GM18858 (cell line): ENCODE measurements around the gene MAPK8.

ENCODE experiments used
- ATAC-seq: cut with Tn5 transposase; IDR thresholded peaks from one replicate; pipeline ENCODE4 v1.9.1; 2021; ENCODE audit not compliant: unreplicated experiment

MAPK8 gene

GRCh38 chr10:48447356-48448215 lies 141.1 kb downstream of the MAPK8 start:
- no peak for ATAC-seq

GRCh38 chr10:48448796-48449195 lies 142.3 kb downstream of the MAPK8 start:
- no peak for ATAC-seq

DNA sequence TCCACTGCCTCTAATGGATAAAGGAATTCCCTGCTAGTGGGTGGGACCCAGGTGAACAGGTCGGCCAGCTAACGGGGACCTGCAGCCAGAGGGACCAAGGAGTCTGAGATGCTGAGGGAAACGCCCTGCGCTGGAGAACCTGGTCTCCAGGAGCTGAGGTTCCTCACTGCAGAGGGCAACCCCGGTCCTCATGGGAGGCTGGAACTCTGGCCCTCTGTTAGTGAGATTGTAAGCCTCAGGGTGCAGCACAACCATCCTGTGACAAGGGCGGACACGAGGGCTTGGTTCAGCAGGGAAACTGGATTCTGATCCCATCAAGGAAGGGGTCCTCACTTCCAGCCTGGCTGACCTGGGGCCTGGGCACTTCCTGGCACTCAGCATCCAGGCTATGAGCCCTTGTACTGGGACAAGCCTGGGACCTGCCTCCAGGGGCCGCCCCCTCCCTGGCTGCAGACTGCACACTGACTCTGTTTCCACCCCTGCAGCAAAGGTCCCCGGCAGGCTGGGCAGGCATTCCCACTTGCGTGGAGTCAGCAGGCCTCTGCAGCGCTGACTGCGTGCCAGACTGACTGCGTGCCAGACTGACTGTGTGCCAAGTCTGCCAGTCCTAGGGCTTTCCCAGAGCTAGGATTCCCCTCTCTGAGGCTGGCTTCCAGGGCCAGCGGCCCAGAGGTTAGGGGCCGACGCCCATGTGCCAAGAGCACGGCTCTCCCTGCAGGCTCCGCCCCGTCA lies 143.2 kb downstream of the MAPK8 start:
- no peak for ATAC-seq

DNA sequence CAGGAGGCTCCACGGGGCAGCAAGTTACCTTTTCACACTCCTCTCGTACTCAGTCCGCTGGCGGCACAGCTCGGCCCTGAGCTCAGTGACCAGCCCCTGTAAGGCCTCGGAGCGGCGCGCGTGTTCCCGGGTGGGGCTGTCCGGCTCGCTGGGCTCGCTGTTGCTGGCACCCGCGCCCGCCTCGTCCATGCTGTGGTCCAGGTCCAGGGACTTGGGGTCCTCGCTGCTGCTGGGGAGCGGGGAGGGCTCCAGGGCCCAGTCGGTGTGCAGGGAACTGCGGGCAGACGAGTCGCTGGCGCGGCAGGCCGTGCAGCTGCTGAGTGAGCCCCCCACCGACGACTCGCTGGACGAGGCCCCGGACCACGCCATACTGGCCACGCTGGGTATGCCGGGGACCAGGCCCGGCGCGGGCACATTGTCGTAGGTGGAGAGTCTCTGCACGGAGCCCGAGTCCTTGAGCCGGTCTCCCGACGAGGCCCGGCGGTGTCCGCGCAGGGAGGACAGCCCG lies 143.8 kb downstream of the MAPK8 start:
- no peak for ATAC-seq

GRCh38 chr10:48450741-48451466 lies 144.4 kb downstream of the MAPK8 start:
- ATAC-seq: no peak

DNA sequence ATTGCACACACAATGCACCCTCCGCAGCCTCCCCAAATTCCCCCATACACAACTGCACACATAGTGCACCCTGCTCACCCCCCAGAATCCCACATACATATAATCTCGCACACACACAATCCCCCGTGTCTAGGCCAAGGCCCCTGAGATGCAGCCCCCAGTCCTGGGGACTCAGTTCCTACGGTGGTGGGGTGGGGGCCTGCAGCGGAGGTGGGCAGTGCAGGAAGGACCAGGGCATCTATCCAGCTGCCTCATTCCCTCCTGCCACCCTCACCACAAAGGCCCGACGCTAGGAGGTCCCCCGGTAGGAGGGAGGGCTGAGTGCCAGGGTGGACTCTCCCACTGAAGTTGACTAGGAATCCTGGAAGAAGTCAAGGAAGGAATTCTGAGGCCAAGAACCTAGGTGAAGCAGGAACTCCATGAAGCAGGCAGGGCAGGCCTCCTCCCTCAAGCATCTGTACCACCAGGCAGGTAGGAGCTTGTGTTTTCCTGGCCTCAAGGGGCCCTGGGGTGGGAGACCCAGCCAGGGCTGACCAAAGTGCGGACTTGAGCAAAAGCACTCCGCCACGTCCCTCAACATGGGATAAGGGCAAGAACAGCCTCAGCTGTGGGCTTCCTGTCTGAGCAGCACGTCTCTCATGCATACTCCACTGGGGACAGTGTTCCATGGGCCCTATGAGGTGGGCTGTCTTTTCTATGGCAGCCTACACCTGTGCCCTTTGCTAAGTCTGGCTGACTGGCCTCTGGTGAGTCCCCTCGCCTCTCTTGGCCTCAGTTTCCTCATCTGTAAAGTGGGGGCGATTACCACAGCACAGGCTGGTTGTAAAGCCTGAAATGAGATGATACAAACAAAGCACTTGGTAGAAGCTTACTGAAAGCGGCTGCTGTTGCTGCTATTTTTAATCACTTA lies 145.7 kb downstream of the MAPK8 start:
- no peak for ATAC-seq

DNA sequence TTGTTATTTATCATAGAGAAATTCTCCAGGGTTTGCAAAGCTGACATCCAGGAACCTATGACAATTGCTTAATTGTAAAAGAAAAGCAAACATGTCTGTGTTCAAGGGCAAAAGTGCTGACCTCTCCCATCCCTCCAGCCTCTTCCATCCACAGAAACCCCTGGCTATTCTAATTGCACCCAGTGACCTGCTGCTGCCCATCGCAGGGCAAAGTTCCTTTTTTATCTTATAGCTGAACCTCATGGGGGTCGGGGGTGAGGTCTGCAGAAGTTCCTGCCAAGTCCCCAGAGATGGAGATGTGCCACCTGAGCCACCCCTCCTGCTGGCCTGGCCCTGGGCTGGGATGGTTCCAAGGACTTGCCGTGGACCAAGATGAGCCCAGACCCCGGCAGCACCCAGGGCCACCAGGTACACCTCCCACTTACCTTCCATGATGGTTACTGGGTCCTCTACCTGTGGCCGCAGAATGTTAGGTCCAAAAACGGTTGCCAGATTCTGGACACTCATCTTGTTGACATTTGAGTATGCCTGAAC lies 146.5 kb downstream of the MAPK8 start:
- no peak for ATAC-seq

- no peak for ATAC-seq
Observed at GRCh38 chr10:48453451-48454301, 147.2 kb downstream of the MAPK8 start.

DNA sequence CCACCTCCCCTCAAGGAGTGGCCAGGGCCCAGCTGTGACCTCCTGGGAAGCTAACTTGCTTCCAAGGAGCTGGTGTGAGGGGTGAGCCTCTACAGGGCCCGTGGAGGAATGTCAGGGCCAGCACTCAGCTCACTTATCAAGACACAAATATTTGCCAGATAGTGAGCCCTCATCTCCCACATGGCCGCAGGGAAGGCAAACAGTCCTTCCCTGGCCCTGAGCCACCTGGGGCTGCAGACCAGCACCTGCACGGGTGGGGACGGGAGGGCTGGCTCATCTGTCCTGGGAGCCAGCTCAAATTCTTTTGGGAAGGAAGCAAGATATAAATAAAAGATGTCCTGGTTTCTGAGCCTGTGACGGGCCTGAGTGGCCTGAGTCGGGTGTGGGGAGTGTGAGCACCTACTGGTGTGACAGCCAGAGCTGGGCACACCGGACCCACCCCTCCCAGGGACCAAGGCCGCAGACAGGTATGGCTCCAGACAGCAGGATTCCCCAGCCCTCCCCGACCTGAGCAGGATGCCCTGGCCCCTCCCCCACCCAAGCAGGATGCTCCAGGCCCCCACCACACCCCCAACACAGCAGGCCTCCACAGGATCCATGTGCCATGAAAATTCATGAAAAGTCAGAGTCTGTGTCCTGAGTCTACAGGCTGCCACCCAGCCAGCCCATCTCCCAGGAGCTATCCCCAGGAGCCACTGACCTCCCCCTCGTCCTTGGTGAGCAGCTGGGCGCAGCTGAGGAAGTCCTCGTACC lies 148.0 kb downstream of the MAPK8 start:
- no peak for ATAC-seq

DNA sequence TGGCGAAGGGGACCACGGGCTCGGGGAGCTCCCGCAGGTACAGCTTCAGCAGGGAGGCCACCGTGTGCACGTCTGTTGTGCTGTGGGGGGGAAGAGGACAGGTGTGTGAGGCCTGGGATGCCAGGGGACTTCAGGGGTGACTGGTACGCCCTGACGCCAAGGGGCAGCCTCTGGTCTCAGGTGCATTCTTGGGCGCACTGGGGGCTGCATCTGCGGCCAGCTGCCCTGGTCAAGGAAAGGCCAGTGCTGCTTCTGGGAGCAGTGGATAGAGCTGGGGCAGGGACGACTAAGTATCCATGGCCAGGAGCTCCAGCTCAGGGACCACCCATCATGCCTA lies 148.5 kb downstream of the MAPK8 start:
- no peak for ATAC-seq

DNA sequence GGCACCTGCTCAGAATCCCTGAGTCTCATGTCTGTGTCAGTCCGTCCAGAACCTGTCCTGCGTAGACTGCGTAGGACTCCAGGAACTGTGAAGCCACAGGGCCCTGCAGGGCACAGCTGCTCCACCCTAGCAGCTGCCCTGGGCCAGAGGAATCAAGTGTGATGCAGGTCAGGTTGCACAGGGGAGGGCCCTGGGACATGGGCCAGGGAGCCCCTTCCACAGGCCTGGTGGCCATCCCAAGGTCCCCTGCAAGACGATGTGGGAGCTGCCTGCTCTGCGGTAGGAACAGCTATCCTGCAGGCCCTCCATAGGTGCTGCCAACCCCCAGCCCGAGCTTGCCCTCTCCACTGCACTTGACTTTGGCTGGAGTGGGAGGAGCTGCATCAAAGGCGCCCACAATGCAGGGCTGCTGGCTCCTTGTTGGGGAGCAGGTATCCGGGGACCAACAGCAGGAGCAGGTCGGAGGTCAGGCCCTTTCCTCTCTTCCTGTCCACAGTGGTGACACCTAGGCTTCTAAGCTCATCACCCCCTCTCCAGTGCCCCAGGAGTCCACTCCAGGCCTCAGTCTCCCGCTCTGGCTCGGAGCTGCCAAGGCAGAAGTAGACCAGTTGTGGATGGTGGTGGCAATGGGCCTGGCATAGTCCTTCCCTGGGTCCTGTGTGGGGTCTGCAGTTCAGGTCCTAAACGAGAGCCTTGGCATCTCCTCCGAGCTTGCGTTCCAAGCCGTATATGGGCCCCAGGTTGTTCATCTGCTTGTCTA lies 149.1 kb downstream of the MAPK8 start:
- ATAC-seq: no peak

DNA sequence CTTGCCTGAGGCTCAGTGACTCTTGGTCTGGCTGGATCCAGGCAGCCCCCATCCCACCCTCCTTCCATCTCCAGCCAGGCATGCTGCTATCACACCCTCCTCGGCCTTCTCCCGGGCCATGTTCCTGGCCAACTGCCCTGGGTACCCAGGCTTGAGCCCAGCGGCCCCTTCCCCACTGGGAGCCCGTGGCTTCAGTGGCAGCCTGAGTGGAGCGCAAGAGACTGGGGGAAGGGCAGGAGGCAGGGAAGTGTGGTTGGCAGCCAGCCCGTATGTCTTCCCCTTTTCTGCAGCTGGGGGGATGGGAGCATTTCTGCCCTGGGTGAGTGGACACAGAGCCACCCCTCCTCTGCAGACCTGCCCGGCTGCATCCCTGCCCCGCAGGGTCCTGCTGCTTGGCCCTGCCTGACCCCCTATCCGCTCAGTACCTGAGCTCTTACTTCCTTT lies 149.9 kb downstream of the MAPK8 start:
- no peak for ATAC-seq

GRCh38 chr10:48456808-48457761 lies 150.6 kb downstream of the MAPK8 start:
- ATAC-seq: no peak

DNA sequence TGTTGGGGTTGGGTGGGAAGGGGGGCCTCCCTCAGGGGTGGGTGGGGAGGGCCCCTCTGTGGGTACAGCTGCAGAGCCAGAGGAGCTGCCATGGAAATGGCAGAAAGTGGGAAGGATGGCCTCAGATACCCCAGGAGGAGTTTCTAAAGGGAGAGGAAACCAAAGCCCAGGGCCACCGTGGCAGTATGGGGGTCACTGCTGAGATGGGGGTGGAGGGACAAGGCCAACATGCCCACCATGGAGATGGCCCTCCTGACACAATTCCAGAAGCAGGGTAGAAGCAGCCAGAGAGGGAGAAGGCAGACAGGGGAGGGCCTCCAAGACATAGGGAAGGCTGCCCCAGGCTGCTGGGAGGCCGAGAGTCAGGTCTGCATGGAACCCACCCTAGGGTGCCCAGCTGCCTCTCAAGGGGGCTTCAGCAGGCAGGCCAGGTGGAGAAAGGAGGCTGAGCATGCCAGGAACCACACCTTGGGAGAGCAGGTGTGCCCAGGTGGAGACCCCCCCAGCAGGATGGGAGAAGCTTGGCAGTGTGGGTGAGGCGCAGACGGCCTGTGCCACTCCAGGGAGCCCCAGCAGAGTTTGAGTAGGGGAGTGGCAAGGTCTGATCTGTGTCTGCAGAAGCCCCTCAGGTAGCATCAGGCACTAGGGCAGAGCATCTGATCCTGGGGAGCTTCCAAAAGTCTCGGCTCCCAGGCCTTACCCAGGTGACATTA lies 151.6 kb downstream of the MAPK8 start:
- ATAC-seq: no peak

- no peak for ATAC-seq
Observed at GRCh38 chr10:48458662-48459048, 152.2 kb downstream of the MAPK8 start.
